ENCODE measurements around the gene OAS3.

GRCh38 chr12:112944024-112944690, 5.9 kb downstream of the OAS3 start:
- no peak for TF ChIP-seq CTCF (IDR thresholded peaks at IDR 0.05 in 8 of 11, conservative IDR thresholded peaks at IDR 0.05 in 3 of 11)
- TF ChIP-seq POLR2A (IDR thresholded peaks at IDR 0.05): no peak

All from spleen (tissue), 7 donors.